ENCODE measurements around the gene FOXO1. TPM values are rescaled to one million over a fixed set of nuclear protein-coding genes. Genes with fewer than 3 reads are reported as not detected.

Gene FOXO1
- total RNA-seq, 2 experiments from 2014 or later = 29.2 to 42.1 TPM

GRCh38 chr13:40612041-40612440 lies 54.4 kb downstream of the FOXO1 start:
- Histone ChIP-seq H3K4me1 (ENCODE audit: insufficient read depth, low read length, poor library complexity, severe bottlenecking) (peaks cover 47% of the 10 kb centered on the region), H3K79me2 (ENCODE audit: insufficient read depth, low read depth, low read length) (peaks cover 99% of the 10 kb centered on the region), H3K4me2 (ENCODE audit: low read length) (no peak overlapping the region), H3K4me3 (ENCODE audit: low read depth, low read length, poor library complexity, severe bottlenecking) (no peak overlapping the region), H3K9me3 (ENCODE audit: low read length) (peaks cover 10% of the 10 kb centered on the region), H3K9me2 (ENCODE audit: insufficient read depth, low read length) (no peaks in the 10 kb centered on the region), H3K36me3 (ENCODE audit: insufficient read depth, low read length) (peaks cover 73% of the 10 kb centered on the region), H3K27ac (ENCODE audit: low read depth, low read length, poor library complexity, severe bottlenecking) (no peak overlapping the region), H2AFZ (ENCODE audit: low read length) (no peak overlapping the region), H4K20me1 (ENCODE audit: insufficient read depth, low read length) (peaks cover 26% of the 10 kb centered on the region; the same call in 1 of the 2 replicates)
- CTCF ChIA-PET (ENCODE audit: unreplicated experiment) = no interaction called here
- no peak for DNase-seq (ENCODE audit: low spot score)
- no TSS peak for BruUV-seq (replicated peaks)
- TF ChIP-seq EZH2phosphoT487 (IDR thresholded peaks at IDR 0.05; ENCODE audit: borderline replicate concordance, low read depth, low read length) = no peak
- no peak for TF ChIP-seq CTCF (conservative IDR thresholded peaks at IDR 0.05; ENCODE audit: low read length)
- POLR2A ChIA-PET = no interaction called here
- intact Hi-C loops (cut with micrococcal nuclease; ENCODE audit: unreplicated experiment) = no loop called here

- Histone ChIP-seq H3K79me2 (ENCODE audit: insufficient read depth, low read depth, low read length) (peaks cover 99% of the 10 kb centered on the region), H3K4me1 (ENCODE audit: insufficient read depth, low read length, poor library complexity, severe bottlenecking) (peaks cover 46% of the 10 kb centered on the region), H3K9me3 (ENCODE audit: low read length) (peaks cover 10% of the 10 kb centered on the region), H4K20me1 (ENCODE audit: insufficient read depth, low read length) (peaks cover 24% of the 10 kb centered on the region; the same call in 1 of the 2 replicates), H3K9me2 (ENCODE audit: insufficient read depth, low read length) (no peaks in the 10 kb centered on the region), H3K4me3 (ENCODE audit: low read depth, low read length, poor library complexity, severe bottlenecking) (no peak overlapping the region), H3K36me3 (ENCODE audit: insufficient read depth, low read length) (peaks cover 73% of the 10 kb centered on the region), H3K4me2 (ENCODE audit: low read length) (no peak overlapping the region), H3K27ac (ENCODE audit: low read depth, low read length, poor library complexity, severe bottlenecking) (no peak overlapping the region), H2AFZ (ENCODE audit: low read length) (no peak overlapping the region)
- intact Hi-C loops (cut with micrococcal nuclease; ENCODE audit: unreplicated experiment) = no loop called here
- ChIA-PET CTCF (ENCODE audit: unreplicated experiment) (no interaction called here), POLR2A (no interaction called here)
- DNase-seq (ENCODE audit: low spot score) = no peak
- no TSS peak for BruUV-seq (replicated peaks)
- TF ChIP-seq EZH2phosphoT487 (IDR thresholded peaks at IDR 0.05; ENCODE audit: borderline replicate concordance, low read depth, low read length) (no peak), CTCF (conservative IDR thresholded peaks at IDR 0.05; ENCODE audit: low read length) (no peak)
Measured at GRCh38 chr13:40611635-40612034, 54.8 kb downstream of the FOXO1 start.

DNA sequence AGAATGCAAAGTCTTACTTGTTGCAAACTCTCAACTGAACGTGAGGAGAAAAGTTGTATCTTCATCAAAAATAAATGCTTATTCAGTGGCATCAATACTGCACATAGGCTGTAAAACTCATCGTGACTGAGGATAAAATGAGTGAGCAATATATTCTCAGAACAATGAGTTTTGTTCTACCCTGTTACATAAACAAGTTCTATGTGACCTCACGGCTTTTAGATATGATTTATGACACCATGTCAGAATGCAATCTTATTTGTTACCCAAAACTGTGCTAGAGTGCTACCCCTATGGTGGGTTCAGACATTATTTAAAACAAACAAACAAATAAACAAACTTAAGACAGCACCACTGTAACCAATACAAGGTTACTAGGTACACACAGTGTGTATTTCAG lies 55.4 kb downstream of the FOXO1 start:
- H3K4me2 ChIP-seq (ENCODE audit: low read length) = no peak overlapping the region
- no peak overlapping the region for H2AFZ ChIP-seq (ENCODE audit: low read length)
- H3K36me3 ChIP-seq (ENCODE audit: insufficient read depth, low read length) = peaks cover 67% of the 10 kb centered on the region
- peaks cover 41% of the 10 kb centered on the region for H3K4me1 ChIP-seq (ENCODE audit: insufficient read depth, low read length, poor library complexity, severe bottlenecking)
- peaks cover 97% of the 10 kb centered on the region for H3K79me2 ChIP-seq (ENCODE audit: insufficient read depth, low read depth, low read length)
- H3K4me3 ChIP-seq (ENCODE audit: low read depth, low read length, poor library complexity, severe bottlenecking) = no peak overlapping the region
- intact Hi-C loops (cut with micrococcal nuclease; ENCODE audit: unreplicated experiment) = no loop called here
- H4K20me1 ChIP-seq (ENCODE audit: insufficient read depth, low read length) = peaks cover 20% of the 10 kb centered on the region; the same call in 1 of the 2 replicates
- CTCF ChIA-PET (ENCODE audit: unreplicated experiment) = no interaction called here
- TF ChIP-seq CTCF (conservative IDR thresholded peaks at IDR 0.05; ENCODE audit: low read length) (no peak), EZH2phosphoT487 (IDR thresholded peaks at IDR 0.05; ENCODE audit: borderline replicate concordance, low read depth, low read length) (no peak)
- no TSS peak for BruUV-seq (replicated peaks)
- no peak for DNase-seq (ENCODE audit: low spot score)
- H3K27ac ChIP-seq (ENCODE audit: low read depth, low read length, poor library complexity, severe bottlenecking) = no peak overlapping the region
- H3K9me3 ChIP-seq (ENCODE audit: low read length) = peaks cover 10% of the 10 kb centered on the region
- no peaks in the 10 kb centered on the region for H3K9me2 ChIP-seq (ENCODE audit: insufficient read depth, low read length)
- POLR2A ChIA-PET = no interaction called here
